ENCODE results near the gene FAM120A.
A peak's percentile ranks its signal among the peaks of the same experiment; 100 is the strongest.

FAM120A gene

GRCh38 chr9:93595861-93596365, 144.4 kb downstream of the FAM120A start:
- DNase-seq (ENCODE audit: low spot score), result no peak

DNA sequence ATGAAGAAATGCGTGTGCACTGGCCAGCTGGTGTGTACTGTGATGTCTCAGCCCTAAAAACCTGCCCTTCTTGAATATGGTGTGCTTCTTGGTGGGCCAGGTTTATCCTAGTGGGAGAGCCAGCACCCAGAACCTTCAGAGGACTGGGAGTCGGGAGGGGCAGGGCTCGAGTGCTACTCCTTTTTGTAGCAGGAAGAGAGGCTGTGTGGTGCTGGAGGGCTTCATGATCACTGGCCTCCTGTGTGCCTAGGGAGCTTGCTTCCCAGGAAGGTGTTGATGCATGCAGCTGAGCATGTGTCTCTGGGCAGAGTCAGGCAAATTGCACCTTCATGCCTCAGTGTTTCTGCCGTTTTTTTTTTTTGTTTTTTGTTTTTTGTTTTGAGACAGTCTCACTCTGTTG, 144.9 kb downstream of the FAM120A start:
- DNase-seq (ENCODE audit: low spot score), result no peak

- DNase-seq (ENCODE audit: low spot score), result no peak
These were observed 145.7 kb downstream of the FAM120A start for GRCh38 chr9:93597142-93597706.

- no peak for DNase-seq (ENCODE audit: low spot score)
These were observed 146.6 kb downstream of the FAM120A start for GRCh38 chr9:93597871-93598646.

DNA sequence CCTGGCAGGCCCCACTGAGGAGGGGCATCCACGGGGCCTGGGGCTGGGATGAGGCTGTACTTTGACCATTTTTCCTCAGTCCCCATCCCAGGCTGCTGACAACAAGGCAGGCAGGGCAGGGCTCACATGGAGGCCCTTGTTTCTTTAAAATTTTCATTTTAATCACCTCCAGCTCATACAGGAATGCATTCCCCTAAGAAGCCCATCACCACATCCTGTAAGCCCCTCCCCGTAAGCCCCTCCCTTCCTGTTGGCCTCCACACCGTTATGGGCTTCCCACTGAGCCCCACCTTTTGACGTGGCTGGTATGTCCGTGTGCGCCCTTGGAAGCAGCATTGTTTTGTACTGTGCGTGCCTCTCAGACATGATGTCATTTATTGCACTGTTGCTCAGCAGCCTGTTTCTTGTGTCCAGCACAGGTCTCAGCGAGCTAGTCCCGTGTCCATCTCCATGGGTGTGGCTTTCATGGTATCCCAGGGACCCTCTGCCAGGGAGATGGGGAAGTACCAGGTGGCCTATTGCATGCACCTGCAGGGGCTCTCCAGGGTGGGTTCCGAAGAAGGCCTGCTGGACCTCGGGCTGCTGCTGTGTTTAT, 147.3 kb downstream of the FAM120A start:
- no peak for DNase-seq (ENCODE audit: low spot score)

- no peak for DNase-seq (ENCODE audit: low spot score)
These were observed 148.3 kb downstream of the FAM120A start for GRCh38 chr9:93599571-93600403.

DNA sequence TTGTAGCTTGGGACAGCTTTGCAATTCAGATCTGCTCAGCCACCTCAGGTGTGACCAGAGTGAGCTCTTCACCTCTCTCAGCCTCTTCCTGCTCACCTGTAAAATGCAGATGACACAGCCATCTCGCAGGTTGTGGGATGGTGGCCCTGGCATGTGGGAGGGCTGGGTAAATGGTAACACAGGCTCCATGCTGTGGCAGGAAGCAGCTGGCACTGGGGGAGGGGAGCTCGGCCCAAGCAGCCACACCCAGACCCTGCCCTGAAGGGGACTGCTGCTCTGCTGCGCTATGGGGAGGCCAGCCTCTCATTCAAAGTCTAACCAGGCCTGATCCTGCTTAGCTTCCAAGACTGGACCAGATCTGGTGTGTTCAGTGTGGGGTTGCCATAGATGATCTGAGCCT, 149.0 kb downstream of the FAM120A start:
- DNase-seq (ENCODE audit: low spot score), result no peak

DNA sequence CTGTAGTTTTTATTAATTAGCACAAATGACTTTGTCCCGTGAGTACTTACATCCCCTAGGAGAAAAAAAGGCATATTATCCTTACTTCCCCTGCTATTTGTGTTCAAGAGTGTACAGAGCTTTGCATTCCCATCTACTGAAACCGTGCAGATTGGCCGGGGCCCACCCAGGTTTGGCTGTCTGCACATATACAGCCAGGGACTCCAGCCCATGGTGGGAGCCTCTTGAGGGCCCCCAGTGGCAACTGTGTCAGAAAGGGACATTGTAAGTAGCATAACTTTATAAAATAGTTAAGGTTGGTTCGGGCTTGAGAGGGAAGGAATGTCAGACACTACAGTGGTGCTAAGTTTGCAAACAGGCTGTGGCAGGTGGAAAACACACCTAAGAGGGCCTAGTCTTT, 149.6 kb downstream of the FAM120A start:
- DNase-seq (ENCODE audit: low spot score), result no peak

DNA sequence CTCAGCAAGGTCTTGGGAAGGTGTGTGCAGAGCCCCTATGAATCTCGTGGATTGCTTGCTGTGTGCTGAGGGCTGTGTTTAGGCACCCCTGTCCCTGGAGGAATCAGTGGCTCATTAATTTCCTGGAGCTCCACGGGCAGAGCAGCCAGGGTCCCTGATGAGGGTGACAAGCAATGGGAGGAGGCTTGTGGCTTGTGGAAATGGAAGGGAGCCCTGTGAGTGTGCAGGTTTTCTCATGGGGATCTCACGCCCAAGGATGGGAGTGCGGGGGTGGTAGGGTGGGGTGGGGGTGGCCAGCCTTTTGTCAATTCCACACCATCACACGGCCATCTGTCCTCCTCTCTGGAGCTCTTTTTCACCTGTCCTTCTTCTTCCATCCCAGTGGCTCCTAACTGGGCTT, 150.2 kb downstream of the FAM120A start:
- no peak for DNase-seq (ENCODE audit: low spot score)

- no peak for DNase-seq (ENCODE audit: low spot score)
These were observed 151.5 kb downstream of the FAM120A start for GRCh38 chr9:93603011-93603410.

DNA sequence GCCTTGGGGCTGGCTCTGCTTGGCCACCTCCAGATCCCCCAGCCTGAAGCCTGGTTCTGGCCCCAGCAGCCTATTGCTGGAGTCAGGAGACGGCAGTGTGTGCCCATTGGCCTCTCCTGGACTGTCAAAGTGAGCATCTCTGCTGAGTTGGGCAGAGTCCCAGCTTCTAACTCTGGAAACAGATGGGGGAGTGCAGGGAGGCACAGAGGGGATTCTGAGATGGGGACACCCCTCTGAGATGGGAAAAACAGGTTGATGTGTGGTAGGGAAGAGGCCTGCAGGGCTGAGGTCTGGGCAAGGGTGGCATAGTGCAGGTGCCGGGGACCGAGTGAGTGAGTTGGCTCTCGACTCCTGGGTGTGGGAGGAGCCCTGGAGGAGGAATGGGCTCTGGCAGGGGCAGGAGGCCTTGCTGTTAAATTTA, 152.4 kb downstream of the FAM120A start:
- DNase-seq (ENCODE audit: low spot score), result no peak

- DNase-seq (ENCODE audit: low spot score), result no peak
These were observed 154.7 kb downstream of the FAM120A start for GRCh38 chr9:93606187-93606586.

- no peak for DNase-seq (ENCODE audit: low spot score)
These were observed 158.7 kb downstream of the FAM120A start for GRCh38 chr9:93610206-93610605.

GRCh38 chr9:93612052-93612795, 160.7 kb downstream of the FAM120A start:
- peak; percentile 33 for DNase-seq (ENCODE audit: low spot score)

GRCh38 chr9:93612796-93613154, 161.3 kb downstream of the FAM120A start:
- peak; percentile 3 for DNase-seq (ENCODE audit: low spot score)

DNA sequence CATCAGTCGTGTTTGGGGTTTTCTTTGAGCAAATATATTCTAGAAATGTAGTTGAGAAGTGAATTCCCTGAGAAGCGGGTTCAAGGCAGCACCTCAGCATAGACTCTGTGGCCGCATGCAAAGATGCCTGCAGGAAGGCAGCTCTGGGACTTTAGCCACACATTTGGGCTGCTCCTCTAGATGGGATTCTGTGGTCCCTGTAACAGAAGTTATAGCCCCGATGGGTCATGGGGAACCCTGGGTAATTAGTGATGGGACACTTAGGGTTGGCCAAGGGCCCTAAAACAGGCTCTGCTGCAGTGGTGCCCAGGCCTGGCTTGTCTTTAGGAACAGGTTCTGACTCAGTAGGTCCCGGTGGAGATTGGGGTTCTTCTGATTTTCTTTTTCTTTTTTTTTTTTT, 161.7 kb downstream of the FAM120A start:
- no peak for DNase-seq (ENCODE audit: low spot score)

- DNase-seq (ENCODE audit: low spot score), result no peak
These were observed 162.3 kb downstream of the FAM120A start for GRCh38 chr9:93613791-93614190.

- no peak for DNase-seq (ENCODE audit: low spot score)
These were observed 163.5 kb downstream of the FAM120A start for GRCh38 chr9:93614830-93615468.

All from activated CD4-positive, alpha-beta T cell treated with anti-CD3 and anti-CD28 coated beads, Interleukin-2, Interleukin-4, amounts not matched to agents 100 ng/mL and 50 ng/mL, durations not matched to agents 16 hours and 8 hours (primary cell).